Suprapubic skin (tissue), 4 donors: Measurements from ENCODE around the gene SDCBP2. TPM values are rescaled to one million over a fixed set of nuclear protein-coding genes. Genes with fewer than 3 reads are reported as not detected.
A peak's percentile ranks its signal among the peaks of the same experiment; 100 is the strongest.

Source experiments
- DNase-seq, 2 donors: peaks; one replicate each; pipeline ENCODE4 v3.0.0-alpha.2; 2019; ENCODE audit warnings: low spot score in 2 of 2
- H3K27ac ChIP-seq: fragments of 200-600 bp; sonication (generic); one replicate; pipeline ENCODE4 v1.5.1; 2019
- H3K27me3 ChIP-seq: fragments of 200-600 bp; sonication (generic); one replicate; pipeline ENCODE4 v1.5.1; 2019
- H3K36me3 ChIP-seq: fragments of 200-600 bp; sonication (generic); one replicate; pipeline ENCODE4 v1.5.1; 2019
- H3K4me1 ChIP-seq: fragments of 200-600 bp; sonication (generic); one replicate; pipeline ENCODE4 v1.5.1; 2019
- H3K4me3 ChIP-seq: fragments of 200-600 bp; sonication (generic); one replicate; pipeline ENCODE4 v1.5.1; 2019; ENCODE audit warnings: mild to moderate bottlenecking
- H3K9me3 ChIP-seq: fragments of 200-600 bp; sonication (generic); one replicate; pipeline ENCODE4 v1.5.1; 2019
- EP300 ChIP-seq: sonication (generic); formaldehyde crosslinking; IDR thresholded peaks from one replicate; pipeline ENCODE4 v1.6.1; 2017; ENCODE audit warnings: antibody characterized with exemption
- POLR2A ChIP-seq, 2 donors: fragments of 450-650 bp; IDR thresholded peaks; one replicate each; pipeline ENCODE4 v1.6.1; 2017; ENCODE audit warnings: antibody characterized with exemption in 2 of 2, mild to moderate bottlenecking in 2 of 2, moderate library complexity in 2 of 2
- POLR2AphosphoS5 ChIP-seq, 3 donors: sonication (generic); formaldehyde crosslinking; IDR thresholded peaks; one replicate each; pipeline ENCODE4 v1.6.1; 2017; ENCODE audit warnings: antibody characterized with exemption in 3 of 3
- WGBS: methylation state at CpG from one replicate; pipeline ENCODE4 v1.1.5; 2018; 5-methylcytosine and 5-hydroxymethylcytosine counted together
- total RNA-seq, 4 donors: library from RNA; depleted of rRNA; stranded (reverse); fragments of >200 nt; gene quantifications; one replicate each; pipeline ENCODE4 v1.1.0, GENCODE V29; 2016
- TF ChIP-seq, protein P1 (sequence below), 2 donors: fragments of 200-600 bp in 1 of 2; fragments of 450-650 bp in 1 of 2; sonication (generic) in 1 of 2; IDR thresholded peaks; one replicate each; pipeline ENCODE4 v1.5.1; 2016 to 2019; ENCODE audit warnings: antibody characterized with exemption in 2 of 2, mild to moderate bottlenecking in 1 of 2, moderate library complexity in 1 of 2

SDCBP2 gene, protein sequence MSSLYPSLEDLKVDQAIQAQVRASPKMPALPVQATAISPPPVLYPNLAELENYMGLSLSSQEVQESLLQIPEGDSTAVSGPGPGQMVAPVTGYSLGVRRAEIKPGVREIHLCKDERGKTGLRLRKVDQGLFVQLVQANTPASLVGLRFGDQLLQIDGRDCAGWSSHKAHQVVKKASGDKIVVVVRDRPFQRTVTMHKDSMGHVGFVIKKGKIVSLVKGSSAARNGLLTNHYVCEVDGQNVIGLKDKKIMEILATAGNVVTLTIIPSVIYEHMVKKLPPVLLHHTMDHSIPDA
- 100 to 1,000 TPM in 3 of 4 donors, 10 to 100 TPM in 1; 74.4 to 143 (median 115) TPM for total RNA-seq

GRCh38 chr20:1328680-1329330, at the start of gene SDCBP2:
Gene SDCBP2, minus strand, starts transcription at chr20:1329139. Its CDS starts 8,723 bp downstream, at chr20:1320416.
- Histone ChIP-seq H3K36me3 (no peaks in the 10 kb centered on the region), H3K9me3 (no peaks in the 10 kb centered on the region), H3K27me3 (no peaks in the 10 kb centered on the region), H3K4me1 (peaks cover 69% of the 10 kb centered on the region), H3K4me3 (peak within 1 kb of the TSS; percentile 38), H3K27ac (peak within 1 kb of the TSS; percentile 97)
- 40% methylated on average over 5 of the region's 8 CpGs for WGBS
- peak; percentile 73 to 75 for DNase-seq
- TF ChIP-seq POLR2A (IDR thresholded peaks at IDR 0.05), result no peak
- TF ChIP-seq POLR2AphosphoS5 (IDR thresholded peaks at IDR 0.05), result peak in 1 of 3 donors; percentile 49

GRCh38 chr20:1378735-1379125, 49.8 kb upstream of the SDCBP2 start:
- no peak overlapping the region for H3K4me3 ChIP-seq
- H3K9me3 ChIP-seq, result no peaks in the 10 kb centered on the region
- H3K27me3 ChIP-seq, result no peaks in the 10 kb centered on the region
- no peak overlapping the region for H3K27ac ChIP-seq
- H3K4me1 ChIP-seq, result peaks cover 70% of the 10 kb centered on the region
- peaks cover 5% of the 10 kb centered on the region for H3K36me3 ChIP-seq
- TF ChIP-seq POLR2A (IDR thresholded peaks at IDR 0.05) (no peak), EP300 (no peak)
- TF ChIP-seq, protein P1, sequence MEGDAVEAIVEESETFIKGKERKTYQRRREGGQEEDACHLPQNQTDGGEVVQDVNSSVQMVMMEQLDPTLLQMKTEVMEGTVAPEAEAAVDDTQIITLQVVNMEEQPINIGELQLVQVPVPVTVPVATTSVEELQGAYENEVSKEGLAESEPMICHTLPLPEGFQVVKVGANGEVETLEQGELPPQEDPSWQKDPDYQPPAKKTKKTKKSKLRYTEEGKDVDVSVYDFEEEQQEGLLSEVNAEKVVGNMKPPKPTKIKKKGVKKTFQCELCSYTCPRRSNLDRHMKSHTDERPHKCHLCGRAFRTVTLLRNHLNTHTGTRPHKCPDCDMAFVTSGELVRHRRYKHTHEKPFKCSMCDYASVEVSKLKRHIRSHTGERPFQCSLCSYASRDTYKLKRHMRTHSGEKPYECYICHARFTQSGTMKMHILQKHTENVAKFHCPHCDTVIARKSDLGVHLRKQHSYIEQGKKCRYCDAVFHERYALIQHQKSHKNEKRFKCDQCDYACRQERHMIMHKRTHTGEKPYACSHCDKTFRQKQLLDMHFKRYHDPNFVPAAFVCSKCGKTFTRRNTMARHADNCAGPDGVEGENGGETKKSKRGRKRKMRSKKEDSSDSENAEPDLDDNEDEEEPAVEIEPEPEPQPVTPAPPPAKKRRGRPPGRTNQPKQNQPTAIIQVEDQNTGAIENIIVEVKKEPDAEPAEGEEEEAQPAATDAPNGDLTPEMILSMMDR (IDR thresholded peaks at IDR 0.05), result no peak
- 78% methylated on average over 6 of the region's 6 CpGs for WGBS
- no peak for DNase-seq

- no peak for DNase-seq
- no peak overlapping the region for H3K27ac ChIP-seq
- H3K4me3 ChIP-seq, result no peak overlapping the region
- 75% methylated on average over 6 of the region's 6 CpGs for WGBS
- peaks cover 73% of the 10 kb centered on the region for H3K4me1 ChIP-seq
- H3K9me3 ChIP-seq, result no peaks in the 10 kb centered on the region
- no peaks in the 10 kb centered on the region for H3K27me3 ChIP-seq
- peaks cover 5% of the 10 kb centered on the region for H3K36me3 ChIP-seq
- TF ChIP-seq EP300 (no peak), POLR2A (IDR thresholded peaks at IDR 0.05) (no peak), POLR2AphosphoS5 (IDR thresholded peaks at IDR 0.05) (no peak)
- TF ChIP-seq, protein P1 (IDR thresholded peaks at IDR 0.05), result no peak
Measured at GRCh38 chr20:1377984-1378734, 49.2 kb upstream of the SDCBP2 start.

DNA sequence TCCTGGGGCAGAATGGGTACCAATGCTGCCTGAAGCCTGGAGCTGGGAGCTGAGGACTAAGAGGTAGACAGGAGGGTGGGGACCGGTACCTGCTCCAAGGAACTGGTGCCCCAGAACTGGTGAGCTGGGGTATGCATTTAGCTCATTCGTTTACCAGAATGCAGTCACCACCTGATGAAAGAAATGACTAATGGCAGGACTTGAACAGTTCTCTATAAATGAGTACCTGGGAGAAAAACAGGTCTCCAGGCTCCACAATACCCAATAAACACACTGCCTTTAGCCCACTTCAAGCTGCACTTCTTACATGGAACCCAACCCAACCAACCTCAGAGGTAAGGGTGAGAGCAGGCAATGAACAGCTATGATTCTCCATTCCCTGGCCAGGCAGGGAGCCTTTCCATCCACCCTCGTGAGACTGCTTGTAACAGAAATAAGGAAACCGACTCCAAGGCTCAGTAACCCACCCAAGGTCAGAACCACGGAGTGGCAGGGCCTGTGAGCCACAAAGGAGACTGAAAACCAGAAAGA, 48.5 kb upstream of the SDCBP2 start:
- Histone ChIP-seq H3K27me3 (no peaks in the 10 kb centered on the region), H3K27ac (no peak overlapping the region), H3K4me3 (no peak overlapping the region), H3K9me3 (no peaks in the 10 kb centered on the region), H3K36me3 (peaks cover 5% of the 10 kb centered on the region), H3K4me1 (peaks cover 71% of the 10 kb centered on the region)
- DNase-seq, result no peak
- TF ChIP-seq EP300 (no peak), POLR2A (IDR thresholded peaks at IDR 0.05) (no peak), POLR2AphosphoS5 (IDR thresholded peaks at IDR 0.05) (no peak)
- TF ChIP-seq, protein P1 (IDR thresholded peaks at IDR 0.05), result no peak
- 77% methylated on average over 5 of the region's 5 CpGs for WGBS

DNA sequence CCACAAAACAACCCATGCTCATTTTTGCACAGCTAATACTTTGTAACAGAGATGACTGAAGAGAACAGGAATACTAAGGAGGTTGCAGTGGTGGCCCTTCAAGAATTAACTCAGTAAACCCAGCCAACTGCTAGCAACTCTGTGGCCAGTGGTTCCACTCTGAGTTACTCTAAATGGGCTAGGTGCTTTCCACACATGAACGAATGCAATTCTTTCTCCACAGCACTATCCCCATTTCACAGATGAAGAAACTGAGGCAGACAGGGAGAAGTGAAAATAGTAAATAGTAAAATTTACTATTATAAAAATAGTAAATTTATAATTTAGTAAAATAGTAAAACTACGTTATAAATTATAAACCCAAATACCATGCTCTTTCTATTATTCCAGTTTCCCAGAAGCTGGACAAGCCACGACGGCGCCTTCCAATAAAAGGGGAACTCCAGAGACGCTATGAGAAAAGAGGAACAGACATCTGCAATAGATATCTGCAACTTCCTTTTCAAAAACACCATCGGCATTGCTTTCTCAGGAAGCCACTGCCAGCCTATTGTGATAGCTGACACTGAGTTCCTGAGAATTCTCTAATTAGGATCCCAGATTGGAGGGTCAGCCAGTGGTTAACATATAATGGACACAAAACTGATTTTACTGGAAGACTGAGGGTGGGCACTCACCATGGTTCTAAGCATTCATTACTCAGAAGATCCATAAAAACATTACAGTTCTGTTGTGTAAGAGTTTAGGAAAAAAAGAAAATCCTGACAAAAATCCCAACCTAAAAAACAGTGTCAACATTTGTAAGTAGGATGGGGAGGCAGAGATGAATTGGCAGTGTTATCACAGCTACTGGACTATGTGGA, 47.7 kb upstream of the SDCBP2 start:
- 42% methylated on average over 7 of the region's 7 CpGs for WGBS
- no peak overlapping the region for H3K27ac ChIP-seq
- no peak for DNase-seq
- H3K4me3 ChIP-seq, result no peak overlapping the region
- peaks cover 10% of the 10 kb centered on the region for H3K36me3 ChIP-seq
- TF ChIP-seq POLR2AphosphoS5 (IDR thresholded peaks at IDR 0.05), result no peak
- no peak for TF ChIP-seq POLR2A (IDR thresholded peaks at IDR 0.05)
- no peak for TF ChIP-seq EP300
- TF ChIP-seq, protein P1 (IDR thresholded peaks at IDR 0.05), result no peak
- H3K9me3 ChIP-seq, result no peaks in the 10 kb centered on the region
- H3K4me1 ChIP-seq, result peaks cover 70% of the 10 kb centered on the region
- no peaks in the 10 kb centered on the region for H3K27me3 ChIP-seq
